ENCODE data around the gene ENPP7.

- TF ChIP-seq SIN3A (IDR thresholded peaks at IDR 0.05; ENCODE audit: low read depth): no peak
- no peak for TF ChIP-seq CTCF (IDR thresholded peaks at IDR 0.05 in 2 of 3, conservative IDR thresholded peaks at IDR 0.05 in 1 of 3; ENCODE audit: borderline replicate concordance in 1 of 3, insufficient read depth in 1 of 3, low read depth in 2 of 3, low read length in 2 of 3)
- no peak for TF ChIP-seq EGR1 (IDR thresholded peaks at IDR 0.05; ENCODE audit: low read depth)
- no peak for TF ChIP-seq SRF (IDR thresholded peaks at IDR 0.05; ENCODE audit: low read depth)
- no peak for TF ChIP-seq TCF7L2 (IDR thresholded peaks at IDR 0.05; ENCODE audit: borderline replicate concordance, extremely low read depth, insufficient read depth, insufficient read length)
- no peak for TF ChIP-seq ATF3 (IDR thresholded peaks at IDR 0.05)
- TF ChIP-seq EZH2 (IDR thresholded peaks at IDR 0.05): no peak
Observed at GRCh38 chr17:79698146-79698846, 32.4 kb upstream of the ENPP7 start.
